Endothelial cell of umbilical vein (primary cell): ENCODE results near the gene RAN. TPM values are rescaled to one million over a fixed set of nuclear protein-coding genes. Genes with fewer than 3 reads are reported as not detected.
"Not testable (repeated sequence)": the region's sequence is repeated elsewhere in the genome, so short reads cannot be mapped to it uniquely, and the experiment has no call there.

Experiments
- BruUV-seq: library from RNA; stranded (reverse); fragments of 400-500 nt; replicated peaks from 2 replicates; lab custom pipeline; 2021; lab: Mats Ljungman, UMichigan
- CTCF ChIA-PET: fragments of 300-600, 350-600 bp; sonication (Branson Sonifier 250); formaldehyde crosslinking; loops from one replicate; lab custom pipeline; 2021; ENCODE audit warnings: antibody characterized with exemption, inconsistent platforms; lab: Charles Lee
- POLR2A ChIA-PET: fragments of 300-600, 350-600 bp; sonication (Branson Sonifier 250); formaldehyde crosslinking; loops from one replicate; lab custom pipeline; 2021; ENCODE audit warnings: antibody characterized with exemption, inconsistent platforms; lab: Charles Lee
- DNase-seq: peaks from one replicate; pipeline ENCODE4 v3.0.0-alpha.2; 2011; ENCODE audit warnings: low read depth, low spot score
- FAIRE-seq: peaks from 2 replicates; lab custom pipeline; 2011; peaks lifted over from hg19 to GRCh38; lab: Jason Lieb, UNC
- H2AFZ ChIP-seq: 2 replicates; pipeline ENCODE4 v1.6.0; 2012; ENCODE audit warnings: low read depth, low read length, control low read depth, inconsistent platforms
- H3K27ac ChIP-seq: 2 replicates; pipeline ENCODE4 v1.5.1; 2011; ENCODE audit warnings: low read depth, mild to moderate bottlenecking, control low read depth, low read length, moderate library complexity; ENCODE audit not compliant: insufficient read depth
- H3K27me3 ChIP-seq, 2 experiments: 2 replicates each; pipeline versions ENCODE4 v1.6.0 to v1.6.1; 2011; ENCODE audit warnings: low read length in 2 of 2, mixed read lengths in 1 of 2; ENCODE audit not compliant: control insufficient read depth in 2 of 2, insufficient read depth in 2 of 2
- H3K36me3 ChIP-seq, 2 experiments: 2 replicates in 1 of 2; 3 replicates in 1 of 2; pipeline ENCODE4 v1.5.1; 2011; ENCODE audit warnings: low read length in 2 of 2, mild to moderate bottlenecking in 1 of 2, moderate library complexity in 1 of 2; ENCODE audit not compliant: control insufficient read depth in 2 of 2, insufficient read depth in 2 of 2; ENCODE audit errors: extremely low read depth in 1 of 2
- H3K4me1 ChIP-seq: 3 replicates; pipeline ENCODE4 v1.5.1; 2011; ENCODE audit warnings: mild to moderate bottlenecking, low read length; ENCODE audit not compliant: control insufficient read depth, insufficient read depth; ENCODE audit errors: extremely low read depth
- H3K4me2 ChIP-seq: 2 replicates; pipeline ENCODE4 v1.6.1; 2011; ENCODE audit warnings: low read length, control low read depth, mixed read lengths; ENCODE audit not compliant: insufficient read depth
- H3K4me3 ChIP-seq, 3 experiments: fragments of 200-600 bp in 1 of 3; sonication (generic), shearing (Covaris generic) in 1 of 3; replicated peaks in 1 of 3; 2 replicates each; pipeline ENCODE4 v1.5.1; 2011 to 2016; ENCODE audit warnings: control low read depth in 3 of 3, low read length in 3 of 3, mild to moderate bottlenecking in 2 of 3, inconsistent platforms in 1 of 3, low read depth in 1 of 3, moderate library complexity in 1 of 3; ENCODE audit not compliant: insufficient read depth in 1 of 3
- H3K79me2 ChIP-seq: 2 replicates; pipeline ENCODE4 v1.6.0; 2012; ENCODE audit warnings: low read length, inconsistent platforms; ENCODE audit not compliant: control insufficient read depth, insufficient read depth
- H3K9ac ChIP-seq: replicated peaks from 2 replicates; pipeline ENCODE3; 2011; ENCODE audit warnings: low read length, control low read depth; ENCODE audit not compliant: insufficient read depth; ENCODE audit errors: extremely low read depth
- H3K9me1 ChIP-seq: replicated peaks from 3 replicates; pipeline ENCODE4 v1.6.0; 2011; ENCODE audit warnings: mild to moderate bottlenecking, low read length; ENCODE audit not compliant: control insufficient read depth, insufficient read depth; ENCODE audit errors: extremely low read depth
- H3K9me3 ChIP-seq: replicated peaks from 2 replicates; pipeline ENCODE4 v1.5.1; 2012; ENCODE audit warnings: low read length, inconsistent platforms; ENCODE audit not compliant: control insufficient read depth, insufficient read depth
- H4K20me1 ChIP-seq: replicated peaks from 2 replicates; pipeline ENCODE3; 2011; ENCODE audit warnings: mild to moderate bottlenecking, low read length; ENCODE audit not compliant: control insufficient read depth, insufficient read depth; ENCODE audit errors: extremely low read depth
- EZH2 ChIP-seq: IDR thresholded peaks from 2 replicates; pipeline ENCODE4 v1.6.1; 2012; ENCODE audit warnings: borderline replicate concordance, low read depth, mild to moderate bottlenecking, moderate library complexity, low read length, inconsistent platforms; ENCODE audit not compliant: severe bottlenecking
- FOS ChIP-seq: IDR thresholded peaks from 2 replicates; pipeline ENCODE4 v1.6.1; 2011; ENCODE audit warnings: mild to moderate bottlenecking, low read length, moderate library complexity, borderline replicate concordance; ENCODE audit not compliant: insufficient read depth
- GATA2 ChIP-seq: IDR thresholded peaks from 2 replicates; pipeline ENCODE4 v1.7.0; 2011; ENCODE audit warnings: low read depth, mild to moderate bottlenecking, moderate library complexity, mixed read lengths, low read length; ENCODE audit not compliant: insufficient read length, insufficient read depth
- JUN ChIP-seq: IDR thresholded peaks from 2 replicates; pipeline ENCODE4 v1.6.1; 2011; ENCODE audit warnings: borderline replicate concordance, low read depth; ENCODE audit not compliant: insufficient read length, insufficient read depth
- MYC ChIP-seq: IDR thresholded peaks from one replicate; pipeline ENCODE4 v1.6.1; 2011; ENCODE audit warnings: mild to moderate bottlenecking, low read depth, low read length
- POLR2A ChIP-seq: IDR thresholded peaks from 2 replicates; pipeline ENCODE4 v1.6.1; 2012; ENCODE audit warnings: low read depth, mild to moderate bottlenecking, control low read depth, low read length
- POLR2AphosphoS5 ChIP-seq: IDR thresholded peaks from 2 replicates; pipeline ENCODE4 v1.6.1; 2012; ENCODE audit warnings: low read depth, mild to moderate bottlenecking, control low read depth, low read length, moderate library complexity; ENCODE audit not compliant: insufficient read depth
- dilution Hi-C: fragments of 300-500 bp; cut with MboI; formaldehyde crosslinking; loops from one replicate; pipeline ENCODE4 v1.15.0; 2019; ENCODE audit warnings: low sequenced_read_pairs; ENCODE audit not compliant: extremely low pct_ligation_motif_present
- intact Hi-C: fragments of 100-400 bp; cut with micrococcal nuclease; formaldehyde crosslinking; loops from one replicate; pipeline ENCODE4 v1.10.0; 2022
- polyA plus RNA-seq, 4 experiments: library from polyadenylated mRNA; depleted of rRNA in 3 of 4; stranded (reverse) in 3 of 4; unstranded in 1 of 4; fragments of >200 nt; gene quantifications; 2 replicates each; pipeline versions ENCODE4 v1.2.1 to v1.2.3, GENCODE V29; 2011 to 2012; ENCODE audit warnings: missing spikeins in 1 of 4
- total RNA-seq: library from RNA; stranded (reverse); gene quantifications from 2 replicates; pipeline ENCODE4 v1.2.3, GENCODE V29; 2021
- TF ChIP-seq, protein P1 (sequence below), 2 donors: IDR thresholded peaks; 1 replicate in 1 of 2; 2 replicates in 1 of 2; pipeline ENCODE4 v1.5.1; 2011; ENCODE audit warnings: low read length in 2 of 2, mild to moderate bottlenecking in 2 of 2, moderate library complexity in 2 of 2, control low read depth in 1 of 2, inconsistent platforms in 1 of 2, low read depth in 1 of 2; ENCODE audit not compliant: insufficient read depth in 1 of 2; ENCODE audit errors: extremely low read depth in 1 of 2
- TF ChIP-seq, protein P2 (sequence below): IDR thresholded peaks from 2 replicates; pipeline ENCODE4 v1.6.1; 2011; ENCODE audit not compliant: insufficient read depth, insufficient read length

Gene RAN
- total and polyA plus RNA-seq, 2 donors (not counting 3 experiments of a cell fraction or from before 2014, with no cell fraction given), result 1,075 to 1,205 TPM

DNA sequence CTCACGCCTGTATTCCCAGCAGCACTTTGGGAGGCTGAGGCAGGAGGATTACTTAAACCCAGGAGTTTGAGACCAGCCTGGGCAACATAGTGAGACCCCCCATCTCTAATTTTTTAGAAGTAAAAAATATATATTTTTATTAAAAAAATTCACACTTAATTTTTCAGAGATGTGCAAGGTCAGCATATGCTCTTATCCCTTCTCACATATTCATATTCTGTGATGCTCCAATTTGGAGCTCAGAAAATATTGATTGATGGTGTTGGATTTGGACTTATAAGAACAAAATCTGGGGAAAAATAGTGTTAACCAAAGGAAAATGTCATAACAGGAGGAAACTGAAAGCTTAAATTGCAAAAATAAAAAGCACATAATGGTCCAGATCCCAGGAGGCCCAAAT lies 9.7 kb downstream of the RAN start:
- Histone ChIP-seq H3K4me2 (no peak overlapping the region), H3K27me3 (no peaks in the 10 kb centered on the region), H3K79me2 (no peaks in the 10 kb centered on the region), H2AFZ (no peak overlapping the region), H3K9ac (no peak overlapping the region), H4K20me1 (peaks cover 3% of the 10 kb centered on the region), H3K4me3 (no peak overlapping the region), H3K36me3 (peaks cover 0 to 3% of the 10 kb centered on the region in 2 experiments), H3K9me3 (no peaks in the 10 kb centered on the region), H3K9me1 (no peaks in the 10 kb centered on the region), H3K27ac (no peak overlapping the region), H3K4me1 (no peaks in the 10 kb centered on the region)
- no peak for TF ChIP-seq GATA2
- no peak for TF ChIP-seq FOS
- no peak for TF ChIP-seq JUN
- TF ChIP-seq, protein P1, sequence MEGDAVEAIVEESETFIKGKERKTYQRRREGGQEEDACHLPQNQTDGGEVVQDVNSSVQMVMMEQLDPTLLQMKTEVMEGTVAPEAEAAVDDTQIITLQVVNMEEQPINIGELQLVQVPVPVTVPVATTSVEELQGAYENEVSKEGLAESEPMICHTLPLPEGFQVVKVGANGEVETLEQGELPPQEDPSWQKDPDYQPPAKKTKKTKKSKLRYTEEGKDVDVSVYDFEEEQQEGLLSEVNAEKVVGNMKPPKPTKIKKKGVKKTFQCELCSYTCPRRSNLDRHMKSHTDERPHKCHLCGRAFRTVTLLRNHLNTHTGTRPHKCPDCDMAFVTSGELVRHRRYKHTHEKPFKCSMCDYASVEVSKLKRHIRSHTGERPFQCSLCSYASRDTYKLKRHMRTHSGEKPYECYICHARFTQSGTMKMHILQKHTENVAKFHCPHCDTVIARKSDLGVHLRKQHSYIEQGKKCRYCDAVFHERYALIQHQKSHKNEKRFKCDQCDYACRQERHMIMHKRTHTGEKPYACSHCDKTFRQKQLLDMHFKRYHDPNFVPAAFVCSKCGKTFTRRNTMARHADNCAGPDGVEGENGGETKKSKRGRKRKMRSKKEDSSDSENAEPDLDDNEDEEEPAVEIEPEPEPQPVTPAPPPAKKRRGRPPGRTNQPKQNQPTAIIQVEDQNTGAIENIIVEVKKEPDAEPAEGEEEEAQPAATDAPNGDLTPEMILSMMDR (IDR thresholded peaks at IDR 0.05; ENCODE audit: extremely low read depth in 1 of 2, insufficient read depth in 1 of 2, low read depth in 1 of 2, low read length in 2 of 2), result no peak
- TF ChIP-seq EZH2, result no peak
- no peak for TF ChIP-seq POLR2AphosphoS5
- no peak for TF ChIP-seq MYC
- TF ChIP-seq POLR2A, result no peak
- TF ChIP-seq, protein P2, sequence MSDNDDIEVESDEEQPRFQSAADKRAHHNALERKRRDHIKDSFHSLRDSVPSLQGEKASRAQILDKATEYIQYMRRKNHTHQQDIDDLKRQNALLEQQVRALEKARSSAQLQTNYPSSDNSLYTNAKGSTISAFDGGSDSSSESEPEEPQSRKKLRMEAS, result no peak
- no TSS peak for BruUV-seq
- intact Hi-C loops (no loop called here), dilution Hi-C loops (no loop called here)
- CTCF ChIA-PET, result no interaction called here
- POLR2A ChIA-PET, result no interaction called here
- no peak for DNase-seq
- no peak for FAIRE-seq

DNA sequence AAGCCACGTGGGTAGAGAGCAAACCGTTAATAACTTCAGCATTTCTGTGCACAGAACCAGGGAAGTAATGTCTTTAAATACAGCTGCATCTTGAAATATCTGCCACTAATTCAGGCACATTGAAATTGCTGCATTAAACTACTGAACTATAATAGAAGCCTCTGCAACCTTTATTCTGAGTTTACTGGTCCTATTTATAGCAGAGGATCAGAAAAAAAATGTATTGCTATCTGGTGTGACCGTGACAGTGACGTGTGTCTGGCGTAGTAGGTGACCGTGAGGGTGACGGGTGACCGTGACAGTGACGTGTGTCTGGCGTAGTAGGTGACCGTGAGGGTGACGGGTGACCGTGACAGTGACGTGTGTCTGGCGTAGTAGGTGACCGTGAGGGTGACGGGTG lies 15.3 kb downstream of the RAN start:
- POLR2A ChIA-PET, intact Hi-C loops, H3K9me1 ChIP-seq: not testable (repeated sequence)

More for the DNA sequence above, 15.3 kb downstream of the RAN start:
- H3K27ac ChIP-seq, FAIRE-seq, BruUV-seq, CTCF ChIA-PET, H3K4me1 ChIP-seq, H3K4me2 ChIP-seq, dilution Hi-C loops, H2AFZ ChIP-seq, H3K27me3 ChIP-seq, H3K9me3 ChIP-seq, DNase-seq, H3K4me3 ChIP-seq, H3K79me2 ChIP-seq, H4K20me1 ChIP-seq, H3K36me3 ChIP-seq, H3K9ac ChIP-seq: not testable (repeated sequence)
